ENCODE data around the gene IMMP2L.
"Not testable (repeated sequence)": the region's sequence is repeated elsewhere in the genome, so short reads cannot be mapped to it uniquely, and the experiment has no call there.

Gene IMMP2L

DNA sequence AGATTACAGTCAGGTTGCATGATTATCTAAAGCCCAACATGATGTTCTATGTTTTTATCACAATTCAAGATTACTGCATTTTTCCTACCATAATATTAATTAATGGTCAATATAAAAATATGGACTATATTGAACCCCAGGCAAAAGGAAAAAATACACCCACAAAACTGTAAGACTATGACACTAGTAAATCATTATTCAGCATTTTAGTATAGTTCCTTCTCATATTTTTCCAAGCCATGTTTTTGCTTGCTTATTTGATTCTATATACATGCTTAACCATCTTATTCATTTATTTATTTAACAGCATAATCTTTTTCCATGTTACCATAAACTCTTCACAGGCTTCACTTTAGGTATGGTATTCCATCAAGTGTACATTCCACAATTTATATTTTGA is 101.6 kb downstream of the IMMP2L start:
- DNase-seq (ENCODE audit: low spot score), result no peak

DNA sequence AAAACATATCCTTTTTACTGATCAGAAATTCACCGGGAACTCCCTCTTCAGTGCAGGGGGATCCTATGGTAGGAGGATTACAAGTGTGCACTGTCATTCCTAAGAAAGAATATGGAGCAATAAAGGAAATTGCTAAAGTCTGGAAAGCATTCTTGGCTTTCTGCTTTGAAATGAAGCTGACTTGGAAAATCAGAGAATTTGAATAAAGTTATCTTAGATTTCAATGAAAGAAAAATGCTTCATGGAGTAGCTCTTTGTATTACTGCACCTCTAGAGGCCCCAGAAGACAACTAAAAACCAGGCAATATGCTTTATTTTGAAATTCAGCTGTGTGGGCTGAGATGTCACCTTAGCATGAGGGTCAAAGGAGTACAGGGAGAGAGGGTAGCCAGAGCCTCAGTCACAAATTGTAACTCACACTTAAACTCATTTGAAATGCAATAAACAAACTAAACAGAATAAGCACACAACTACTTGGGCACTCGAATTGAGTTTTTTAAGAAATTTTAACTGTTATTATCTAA is 102.5 kb downstream of the IMMP2L start:
- no peak for DNase-seq (ENCODE audit: low spot score)

DNA sequence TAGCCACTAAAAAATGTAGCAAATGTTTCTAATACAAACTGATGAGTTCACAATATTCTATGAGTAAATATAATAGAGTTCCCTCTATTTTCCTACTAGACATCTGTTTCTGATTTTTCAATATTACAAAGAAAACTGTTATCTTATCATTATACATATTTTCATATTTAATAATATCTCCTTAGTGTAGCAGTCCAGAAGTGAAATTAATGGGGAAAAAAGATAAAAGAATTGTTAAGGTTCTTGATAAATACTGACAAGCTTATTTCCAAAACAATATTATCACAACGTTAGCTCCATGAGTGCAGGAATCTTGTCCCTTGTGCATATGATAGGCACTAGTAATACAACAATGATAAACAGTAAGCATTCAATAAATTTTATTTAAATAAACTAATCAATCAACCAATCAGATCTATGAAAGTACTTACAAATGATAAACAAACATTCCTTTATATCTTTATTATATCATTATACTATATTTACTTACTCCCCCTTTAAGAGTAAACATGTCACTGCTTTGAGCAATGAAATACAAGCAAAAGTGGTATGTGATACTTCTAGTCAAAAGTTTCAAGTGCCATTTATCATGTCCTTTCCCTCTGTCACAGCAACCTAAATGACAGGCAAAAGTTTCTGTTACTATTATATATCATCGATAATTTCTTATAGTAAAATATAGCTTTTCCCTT is 103.1 kb downstream of the IMMP2L start:
- DNase-seq (ENCODE audit: low spot score), result no peak

DNA sequence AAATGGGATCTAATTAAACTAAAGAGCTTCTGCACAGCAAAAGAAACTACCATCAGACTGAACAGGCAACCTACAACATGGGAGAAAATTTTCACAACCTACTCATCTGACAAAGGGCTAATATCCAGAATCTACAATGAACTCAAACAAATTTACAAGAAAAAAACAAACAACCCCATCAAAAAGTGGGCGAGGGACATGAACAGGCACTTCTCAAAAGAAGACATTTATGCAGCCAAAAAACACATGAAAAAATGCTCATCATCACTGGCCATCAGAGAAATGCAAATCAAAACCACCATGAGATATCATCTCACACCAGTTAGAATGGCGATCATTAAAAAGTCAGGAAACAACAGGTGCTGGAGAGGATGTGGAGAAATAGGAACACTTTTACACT is 111.6 kb downstream of the IMMP2L start:
- DNase-seq (ENCODE audit: low spot score), result not testable (repeated sequence)

DNA sequence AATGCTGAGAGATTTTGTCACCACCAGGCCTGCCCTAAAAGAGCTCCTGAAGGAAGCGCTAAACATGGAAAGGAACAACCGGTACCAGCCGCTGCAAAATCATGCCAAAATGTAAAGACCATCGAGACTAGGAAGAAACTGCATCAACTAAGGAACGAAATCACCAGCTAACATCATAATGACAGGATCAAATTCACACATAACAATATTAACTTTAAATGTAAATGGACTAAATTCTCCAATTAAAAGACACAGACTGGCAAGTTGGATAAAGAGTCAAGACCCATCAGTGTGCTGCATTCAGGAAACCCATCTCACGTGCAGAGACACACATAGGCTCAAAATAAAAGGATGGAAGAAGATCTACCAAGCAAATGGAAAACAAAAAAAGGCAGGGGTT is 114.8 kb downstream of the IMMP2L start:
- not testable (repeated sequence) for DNase-seq (ENCODE audit: low spot score)

DNA sequence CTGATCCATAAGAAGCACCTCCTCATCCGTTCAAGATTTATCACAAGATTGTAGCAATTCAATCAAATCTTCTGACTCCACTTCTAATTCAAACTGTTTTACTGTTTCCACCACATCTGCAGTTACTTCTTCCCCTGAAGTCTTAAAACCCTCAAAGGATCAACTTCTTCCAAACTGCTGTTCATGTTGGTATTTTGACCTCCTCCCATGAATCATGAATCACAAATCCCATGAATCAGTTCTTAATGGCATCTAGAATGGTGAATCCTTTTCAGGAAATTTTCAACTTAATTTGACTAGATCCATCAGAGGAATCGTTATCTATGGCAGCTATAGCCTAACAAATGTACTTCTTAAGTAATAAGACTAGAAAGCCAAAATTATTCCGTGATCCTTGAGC is 122.3 kb downstream of the IMMP2L start:
- DNase-seq (ENCODE audit: low spot score), result no peak

DNA sequence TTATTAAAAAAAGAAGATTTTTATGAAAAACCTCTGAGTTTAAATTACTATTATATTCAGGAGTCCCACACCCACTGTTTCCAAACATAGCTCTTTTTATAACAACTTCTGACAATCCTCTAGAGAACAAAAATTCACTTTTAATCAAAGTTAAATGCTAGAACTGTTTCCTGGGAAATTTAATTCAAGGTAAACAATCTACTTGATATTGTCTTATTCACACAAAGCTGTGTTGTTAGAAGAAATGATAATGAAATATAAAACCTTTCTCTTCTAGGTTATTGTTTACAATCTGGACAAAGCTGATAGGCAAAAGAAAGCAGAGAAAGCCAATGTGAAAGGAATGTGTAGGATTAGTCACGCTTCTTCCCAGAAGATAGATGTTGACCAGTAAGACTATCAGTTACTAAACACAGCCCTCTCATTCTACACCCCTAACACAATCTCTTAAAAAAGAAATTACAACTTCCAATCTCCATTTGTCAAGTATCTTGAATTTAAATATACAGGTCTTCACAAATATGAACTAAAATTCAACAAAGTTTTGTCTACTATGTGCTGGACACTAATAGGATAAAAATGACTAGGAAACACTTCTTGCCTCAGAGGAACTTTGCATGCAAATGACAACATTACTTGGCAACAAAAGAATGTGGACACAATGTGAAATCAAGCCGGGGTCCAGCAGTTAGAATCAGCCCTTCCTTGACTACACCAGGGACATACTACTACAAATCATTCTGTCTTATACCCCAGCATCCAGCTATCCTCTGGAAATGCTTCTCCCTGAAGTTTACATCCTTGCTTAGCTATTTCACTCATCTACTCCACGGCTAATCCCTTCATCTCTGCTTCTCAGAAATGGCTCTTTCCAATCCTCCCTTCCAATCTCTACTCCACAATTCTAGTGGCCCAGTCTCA is 123.7 kb downstream of the IMMP2L start:
- DNase-seq (ENCODE audit: low spot score), result no peak

DNA sequence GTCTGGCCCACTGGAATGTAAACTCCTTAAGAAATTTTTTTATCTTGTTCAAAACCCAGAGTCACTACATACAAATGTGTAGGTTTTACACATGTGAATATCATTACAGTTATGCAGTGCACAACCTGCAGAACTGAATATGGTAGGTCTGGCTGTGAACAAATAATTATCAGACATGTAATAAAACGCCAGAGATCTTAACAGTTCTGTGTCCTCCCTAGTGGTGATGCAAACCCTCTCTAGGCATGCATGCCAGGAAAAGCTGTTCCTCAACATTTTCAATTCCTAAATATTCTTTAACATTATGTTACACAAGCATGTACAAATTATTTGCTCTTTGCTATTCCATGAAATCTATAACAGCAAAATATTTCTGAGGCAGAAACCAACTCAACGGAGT is 124.6 kb downstream of the IMMP2L start:
- no peak for DNase-seq (ENCODE audit: low spot score)

DNA sequence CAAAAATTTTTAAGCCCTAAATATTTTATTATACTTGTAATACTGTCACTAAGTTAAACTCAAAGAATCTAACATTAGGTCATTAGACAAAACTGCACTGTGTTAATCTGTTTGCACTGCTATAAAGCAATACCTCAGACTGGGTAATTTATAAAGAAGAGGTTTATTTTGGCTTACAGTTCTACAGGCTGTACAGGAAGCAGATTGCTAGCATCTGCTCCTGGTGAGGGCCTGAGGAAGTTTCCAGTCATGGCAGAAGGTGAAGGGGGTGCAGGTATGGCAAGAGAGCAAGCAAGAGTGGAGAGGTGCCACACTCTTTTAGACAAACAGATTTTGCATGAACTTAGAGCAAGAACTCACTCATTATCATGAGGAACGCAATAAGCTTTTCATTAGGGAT is 125.7 kb downstream of the IMMP2L start:
- DNase-seq (ENCODE audit: low spot score), result no peak

DNA sequence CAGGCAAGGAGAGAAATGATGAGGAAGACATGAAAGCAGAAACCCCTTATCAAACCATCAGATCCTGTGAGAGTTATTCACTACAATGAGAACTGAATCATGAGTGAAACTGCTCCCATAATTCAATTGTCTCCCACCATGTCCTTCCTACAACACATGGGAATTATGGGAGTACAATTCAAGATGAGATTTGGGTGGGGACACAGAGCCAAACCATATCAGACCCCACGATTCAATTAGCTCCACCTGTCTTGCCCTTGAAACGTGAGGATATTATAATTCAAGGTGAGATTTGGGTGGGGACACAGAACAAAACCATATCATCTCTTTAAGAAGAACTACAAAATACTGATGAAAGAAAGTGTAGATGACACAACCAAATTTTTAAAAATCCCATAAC is 128.9 kb downstream of the IMMP2L start:
- DNase-seq (ENCODE audit: low spot score), result no peak

DNA sequence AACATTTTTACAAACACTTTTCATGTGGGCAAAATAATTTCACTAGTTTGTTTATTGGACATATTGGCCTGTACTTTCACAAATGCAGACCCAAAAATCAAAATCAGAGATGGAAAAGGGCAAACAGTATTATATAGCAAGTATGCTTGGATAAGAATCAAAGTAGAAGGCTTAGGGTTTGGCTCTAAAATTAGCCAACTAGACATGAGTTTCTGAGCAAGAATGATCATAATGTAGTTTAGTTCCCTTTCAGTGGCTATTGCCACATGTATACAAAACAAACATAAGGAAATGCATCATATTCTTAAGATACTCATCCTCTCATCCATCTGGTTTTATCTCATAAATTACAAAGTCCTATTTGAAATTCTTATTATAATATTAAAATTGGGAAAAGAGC is 132.5 kb downstream of the IMMP2L start:
- DNase-seq (ENCODE audit: low spot score), result no peak

DNA sequence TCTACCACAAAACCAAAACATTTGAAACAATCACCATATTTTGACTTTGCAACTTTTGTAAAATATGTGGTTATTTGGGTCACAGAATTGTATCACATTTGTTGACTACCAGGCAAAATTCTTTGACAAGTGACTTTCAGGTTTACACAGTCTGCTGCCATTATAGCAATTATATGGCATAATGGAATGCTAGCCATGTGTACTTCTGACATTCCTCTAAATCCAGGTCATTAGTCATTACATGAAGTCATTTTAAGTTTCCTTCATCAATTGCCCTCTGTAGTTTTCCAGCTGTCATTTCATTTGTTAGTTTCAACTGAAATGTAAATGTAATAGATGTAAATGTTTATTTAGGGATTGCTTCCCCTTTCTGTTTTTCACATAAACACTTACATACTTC is 137.5 kb downstream of the IMMP2L start:
- no peak for DNase-seq (ENCODE audit: low spot score)

DNA sequence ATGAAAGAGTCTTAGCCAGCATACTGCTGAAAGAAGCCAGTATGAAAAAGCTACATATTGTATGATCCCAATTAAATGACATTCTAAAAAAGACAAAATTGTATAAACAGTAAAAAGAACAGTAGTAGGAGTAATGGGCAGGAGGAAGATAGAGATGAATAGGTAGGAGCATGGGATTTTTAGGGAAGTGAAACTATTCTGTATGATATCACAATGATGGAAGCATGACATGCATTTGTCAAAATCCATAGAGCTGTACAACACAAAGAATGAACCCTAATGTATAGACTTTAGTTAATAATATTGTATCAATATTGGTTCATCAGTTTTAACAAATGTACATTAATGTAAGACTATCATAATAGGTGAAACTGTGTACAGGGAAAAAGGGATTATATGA is 147.9 kb downstream of the IMMP2L start:
- no peak for DNase-seq (ENCODE audit: low spot score)

DNA sequence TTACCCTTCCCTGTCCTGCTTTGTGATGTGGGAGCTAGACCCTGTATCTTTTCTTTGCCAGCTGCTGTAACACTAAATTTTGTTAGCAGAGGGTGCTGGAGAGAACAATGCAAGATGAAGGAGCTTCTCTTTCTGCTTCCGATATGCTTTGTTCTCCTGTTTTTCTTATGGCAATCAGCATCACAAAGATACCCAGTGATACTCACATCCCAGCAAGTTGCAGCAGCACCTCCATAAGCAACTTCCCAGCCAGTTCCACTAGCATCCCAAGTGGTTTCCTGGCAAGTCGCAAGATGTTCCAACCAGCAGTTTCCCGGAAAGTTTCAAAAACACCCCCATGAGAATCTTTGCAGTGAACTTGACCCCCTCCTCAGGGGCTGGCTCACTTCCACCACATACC is 148.6 kb downstream of the IMMP2L start:
- no peak for DNase-seq (ENCODE audit: low spot score)

DNA sequence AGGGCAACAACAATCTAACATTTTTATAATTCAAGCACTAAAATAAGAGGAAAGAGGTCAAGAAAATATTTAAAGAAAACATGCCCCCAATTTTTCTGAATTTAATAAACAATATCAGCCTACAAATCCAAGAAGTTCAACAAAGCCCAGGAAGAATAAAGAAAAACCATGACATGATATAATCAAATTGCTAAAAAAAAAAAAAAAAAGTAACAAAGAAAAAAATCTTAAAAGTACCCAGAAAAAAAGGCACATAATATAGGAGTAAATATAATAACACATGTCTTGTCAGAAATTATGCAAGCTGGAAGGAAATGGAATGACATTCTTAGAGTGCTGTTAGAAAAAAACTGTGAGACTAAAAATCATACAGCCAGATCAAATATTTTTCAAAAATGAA is 151.4 kb downstream of the IMMP2L start:
- no peak for DNase-seq (ENCODE audit: low spot score)

DNA sequence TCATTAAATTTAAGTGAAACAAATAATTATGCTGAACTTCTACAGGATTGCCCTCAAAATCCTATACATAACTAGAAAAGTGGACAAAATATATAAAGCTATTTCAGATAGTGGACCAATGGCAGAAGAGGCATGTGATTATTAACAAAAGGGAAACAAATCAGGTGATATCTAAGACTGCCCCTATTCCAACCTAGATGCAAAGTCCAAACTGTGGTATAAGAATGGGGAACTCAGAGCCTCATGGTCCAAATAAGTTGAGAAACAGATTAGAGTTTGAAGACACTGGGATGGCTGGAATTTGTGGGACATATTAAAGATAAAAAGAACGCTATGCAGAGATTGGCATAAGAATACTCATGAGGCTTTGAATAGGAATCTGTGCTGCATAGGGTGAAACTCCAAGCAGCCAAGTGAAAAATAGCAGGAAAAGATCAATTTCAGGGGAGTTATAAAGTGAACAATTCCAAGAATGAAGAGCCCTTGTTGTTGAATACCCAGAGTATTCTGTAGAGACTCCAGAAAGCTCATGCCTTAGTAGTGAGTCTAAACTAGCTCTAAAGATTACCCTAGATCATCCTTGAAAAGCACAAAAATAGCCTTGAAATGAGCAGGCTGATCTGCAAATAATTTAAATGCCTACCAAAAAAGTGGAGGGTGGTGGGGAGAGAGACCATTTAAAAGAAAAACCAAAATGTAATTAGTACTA is 152.4 kb downstream of the IMMP2L start:
- DNase-seq (ENCODE audit: low spot score), result no peak

DNA sequence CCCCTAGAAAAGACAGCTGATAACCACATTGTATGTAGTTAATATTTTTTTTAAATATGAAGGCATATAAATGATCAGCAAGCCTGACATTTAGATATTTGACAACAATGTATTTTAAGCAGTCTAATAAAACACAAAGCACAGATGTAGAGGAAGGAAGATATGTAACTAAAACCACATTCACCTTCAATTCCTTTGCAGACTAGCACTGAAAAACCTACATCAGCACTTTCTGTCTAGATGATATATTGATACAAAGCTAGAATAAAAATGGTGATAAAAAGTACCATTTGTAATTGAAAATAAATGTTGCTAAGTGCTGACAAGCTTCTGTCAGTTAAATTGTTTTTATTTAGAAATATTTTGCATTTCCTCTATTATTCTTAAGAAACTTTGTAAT is 153.6 kb downstream of the IMMP2L start:
- DNase-seq (ENCODE audit: low spot score), result no peak

DNA sequence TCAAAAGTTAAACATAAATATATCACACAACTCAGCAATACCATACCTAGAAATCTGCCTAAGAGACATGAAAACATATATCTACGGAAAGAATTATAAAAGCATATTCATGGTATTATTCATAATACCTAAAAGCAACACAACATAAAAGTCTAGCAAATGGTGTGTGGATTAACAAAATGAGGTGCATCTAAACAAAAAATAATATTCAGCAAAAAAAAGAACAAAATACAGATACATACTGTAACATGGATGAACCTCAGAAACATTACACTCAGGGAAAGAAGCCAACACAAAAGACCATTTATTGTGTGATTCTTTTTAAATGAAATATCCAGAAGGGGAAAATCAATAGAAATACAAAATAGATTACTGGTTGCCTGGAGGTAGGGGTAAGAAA is 155.0 kb downstream of the IMMP2L start:
- no peak for DNase-seq (ENCODE audit: low spot score)

DNA sequence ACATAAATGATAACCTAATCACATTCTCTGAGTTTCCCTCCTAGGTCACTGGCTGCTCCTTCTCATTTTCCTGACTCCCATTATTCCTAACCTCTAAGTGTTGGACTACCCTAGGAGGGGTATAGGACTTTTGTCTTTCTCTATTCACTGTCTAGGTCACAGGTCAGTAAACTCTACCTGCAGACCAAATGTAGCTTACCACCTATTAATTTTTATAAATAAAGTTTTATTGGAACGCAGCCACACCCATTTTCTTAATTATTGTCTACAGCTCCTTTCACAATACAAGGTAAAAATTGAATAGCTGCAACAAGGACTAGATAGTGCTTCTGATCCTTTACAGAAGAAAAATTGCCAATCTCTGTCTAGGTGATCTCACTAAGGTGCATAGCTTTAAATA is 156.7 kb downstream of the IMMP2L start:
- DNase-seq (ENCODE audit: low spot score), result no peak

DNA sequence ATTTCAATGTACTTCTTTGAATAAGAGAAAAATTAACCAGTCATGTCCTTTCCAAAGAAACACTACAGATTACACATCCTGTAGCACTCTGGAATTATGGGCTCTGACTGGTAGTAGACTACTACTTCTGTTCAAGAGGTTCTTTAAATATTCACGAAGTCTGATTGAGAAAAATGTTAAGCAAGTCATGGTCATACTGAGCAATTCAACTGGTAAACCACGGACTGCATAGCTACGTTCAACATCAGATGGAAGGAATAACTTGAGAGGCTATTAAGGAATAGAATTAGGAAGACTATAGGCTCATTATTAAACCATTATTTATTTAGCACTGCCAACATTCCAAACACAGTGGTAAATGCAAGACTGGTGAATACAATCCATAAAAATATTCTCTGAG is 160.8 kb downstream of the IMMP2L start:
- no peak for DNase-seq (ENCODE audit: low spot score)

DNA sequence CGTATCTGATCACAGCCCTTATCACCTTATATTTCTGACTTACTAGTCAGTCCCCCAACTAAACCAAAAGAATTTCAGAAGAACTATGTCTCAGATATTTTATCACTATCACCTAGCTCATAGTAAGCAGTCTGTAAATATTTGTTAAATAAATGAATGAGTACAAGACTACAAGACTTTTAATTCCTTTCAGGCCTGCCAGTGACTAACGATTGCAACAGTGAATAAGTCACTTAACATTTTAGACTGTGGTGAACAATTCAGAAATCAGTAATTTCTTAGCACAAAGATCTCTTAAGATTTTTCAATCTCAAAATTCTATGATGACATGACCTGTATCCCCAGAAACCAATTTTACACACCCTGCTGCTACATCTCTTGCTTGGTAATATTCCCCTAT is 162.2 kb downstream of the IMMP2L start:
- DNase-seq (ENCODE audit: low spot score), result no peak

DNA sequence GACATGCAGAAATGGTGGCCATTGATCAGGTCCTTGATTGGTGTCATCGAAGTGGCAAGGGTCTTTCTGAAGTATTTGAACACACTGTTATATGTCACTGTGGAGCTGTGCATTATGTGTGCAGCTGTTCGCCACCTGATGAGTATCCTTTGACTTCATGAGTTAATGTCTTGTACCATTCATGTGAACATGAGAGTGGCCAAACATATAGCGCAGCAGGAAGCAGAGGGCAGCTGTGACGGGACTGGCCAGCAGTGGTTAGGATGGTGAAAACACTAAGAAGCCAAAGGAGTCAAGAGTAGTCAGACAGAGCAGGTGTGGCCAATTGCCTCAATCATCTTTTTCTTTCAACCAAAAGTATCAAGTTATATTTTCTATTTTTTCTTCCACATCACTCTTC is 167.4 kb downstream of the IMMP2L start:
- DNase-seq (ENCODE audit: low spot score), result no peak

Measured in globus pallidus (tissue), 1 donor.